ENCODE measurements around the gene HMGCR. TPM values are rescaled to one million over a fixed set of nuclear protein-coding genes. Genes with fewer than 3 reads are reported as not detected.

HMGCR gene
- total RNA-seq, 1 experiment from 2014 or later = 101 TPM

GRCh38 chr5:75366787-75367186 lies 29.8 kb downstream of the HMGCR start:
- no peaks in the 10 kb centered on the region for H3K9me2 ChIP-seq (ENCODE audit: insufficient read depth)
- no peaks in the 10 kb centered on the region for H4K20me1 ChIP-seq (ENCODE audit: insufficient read depth)
- no peak overlapping the region for H2AFZ ChIP-seq (ENCODE audit: low read depth, low read length, poor library complexity, severe bottlenecking)
- intact Hi-C loops (cut with micrococcal nuclease) = no loop called here
- H3K4me2 ChIP-seq (ENCODE audit: low read length) = no peak overlapping the region
- no peak overlapping the region for H3K27ac ChIP-seq (ENCODE audit: low read depth, low read length)
- ChIA-PET POLR2A (no interaction called here), CTCF (no interaction called here), RAD21 (ENCODE audit: low non-redundant PET in 1 of 2, low total read pairs in 2 of 2, uncharacterized antibody in 2 of 2, unreplicated experiment in 2 of 2) (no interaction called here)
- H3K4me3 ChIP-seq (replicated peaks in 1 of 2; ENCODE audit: low read depth in 1 of 2, low read length in 2 of 2) = no peak overlapping the region
- H3K9ac ChIP-seq (ENCODE audit: low read length) = no peak overlapping the region
- no peak for DNase-seq (ENCODE audit: low read depth, low spot score)
- H3K9me3 ChIP-seq (ENCODE audit: control insufficient read depth in 1 of 2, insufficient read depth in 1 of 2, low read depth in 1 of 2, low read length in 2 of 2) = no peaks in the 10 kb centered on the region
- H3K4me1 ChIP-seq (ENCODE audit: control insufficient read depth in 1 of 2, insufficient read depth in 2 of 2, low read length in 2 of 2) = no peaks in the 10 kb centered on the region
- no peaks in the 10 kb centered on the region; a peak in 2 of 4 replicates for H3K36me3 ChIP-seq (ENCODE audit: control insufficient read depth in 1 of 2, insufficient read depth in 2 of 2, low read length in 2 of 2)
- BruUV-seq (replicated peaks) = no TSS peak
- no peaks in the 10 kb centered on the region for H3K27me3 ChIP-seq (ENCODE audit: insufficient read depth, low read length)
- TF ChIP-seq EGR1 (IDR thresholded peaks at IDR 0.05; ENCODE audit: low read depth) (no peak), SP1 (IDR thresholded peaks at IDR 0.05; ENCODE audit: low read depth) (no peak), EZH2 (IDR thresholded peaks at IDR 0.05) (no peak), REST (IDR thresholded peaks at IDR 0.05; ENCODE audit: low read depth) (no peak), CBX3 (IDR thresholded peaks at IDR 0.05; ENCODE audit: low read depth) (no peak), CEBPB (IDR thresholded peaks at IDR 0.05; ENCODE audit: low read depth) (no peak), ZNF274 (IDR thresholded peaks at IDR 0.05; ENCODE audit: low read depth, low read length) (no peak), MAX (IDR thresholded peaks at IDR 0.05) (no peak), RAD21 (IDR thresholded peaks at IDR 0.05; ENCODE audit: low read depth) (no peak), ZFX (IDR thresholded peaks at IDR 0.05) (no peak), CTCF (IDR thresholded peaks at IDR 0.05 in 2 of 3, conservative IDR thresholded peaks at IDR 0.05 in 1 of 3; ENCODE audit: borderline replicate concordance in 1 of 3, insufficient read depth in 1 of 3, low read depth in 2 of 3, low read length in 2 of 3) (no peak), YY1 (IDR thresholded peaks at IDR 0.05; ENCODE audit: extremely low read depth, insufficient replicate concordance, low read depth, low read length) (no peak), ELF1 (IDR thresholded peaks at IDR 0.05; ENCODE audit: borderline replicate concordance, low read depth) (no peak), JUND (IDR thresholded peaks at IDR 0.05) (no peak), EZH2phosphoT487 (IDR thresholded peaks at IDR 0.05; ENCODE audit: borderline replicate concordance) (no peak), ATF3 (IDR thresholded peaks at IDR 0.05) (no peak)
- no peaks in the 10 kb centered on the region for H3K79me2 ChIP-seq (ENCODE audit: insufficient read depth, low read length)
- ATAC-seq = no peak
